Choroid plexus epithelial cell (primary cell): ENCODE results near the gene RASAL2.

Source experiments
- DNase-seq: peaks from one replicate; pipeline ENCODE4 v3.0.0-alpha.2; 2010; ENCODE audit warnings: low read depth
- H3K4me3 ChIP-seq: 2 replicates; pipeline ENCODE4 v1.5.1; 2011; ENCODE audit warnings: low read depth, mild to moderate bottlenecking, control low read depth, low read length, moderate library complexity
- CTCF ChIP-seq: conservative IDR thresholded peaks from 2 replicates; pipeline ENCODE4 v1.5.1; 2011; ENCODE audit warnings: low read depth, mild to moderate bottlenecking, control low read depth, inconsistent platforms, low read length, moderate library complexity

Gene RASAL2

GRCh38 chr1:178098262-178098661 lies 4.4 kb downstream of the RASAL2 start:
- H3K4me3 ChIP-seq: no peak overlapping the region
- DNase-seq: peak; percentile 55
- no peak for TF ChIP-seq CTCF

- TF ChIP-seq CTCF: no peak
- DNase-seq: peak; percentile 18
- no peak overlapping the region for H3K4me3 ChIP-seq
These were observed 7.3 kb downstream of the RASAL2 start for GRCh38 chr1:178101266-178101630.

GRCh38 chr1:178101654-178102053 lies 7.8 kb downstream of the RASAL2 start:
- TF ChIP-seq CTCF: no peak
- no peak overlapping the region for H3K4me3 ChIP-seq
- peak; percentile 80 for DNase-seq

GRCh38 chr1:178102218-178102617 lies 8.3 kb downstream of the RASAL2 start:
- H3K4me3 ChIP-seq: no peak overlapping the region
- TF ChIP-seq CTCF: no peak
- no peak for DNase-seq

GRCh38 chr1:178107823-178108222 lies 13.9 kb downstream of the RASAL2 start:
- H3K4me3 ChIP-seq: no peak overlapping the region
- no peak for DNase-seq
- no peak for TF ChIP-seq CTCF

GRCh38 chr1:178109348-178110143 lies 15.6 kb downstream of the RASAL2 start:
- H3K4me3 ChIP-seq: no peak overlapping the region
- DNase-seq: peak; percentile 40
- TF ChIP-seq CTCF: no peak

GRCh38 chr1:178115260-178115659 lies 21.4 kb downstream of the RASAL2 start:
- no peak for TF ChIP-seq CTCF
- DNase-seq: no peak
- H3K4me3 ChIP-seq: no peak overlapping the region
